ENCODE data around the gene CTIF. TPM values are rescaled to one million over a fixed set of nuclear protein-coding genes. Genes with fewer than 3 reads are reported as not detected.

CTIF gene
- polyA plus RNA-seq, 3 donors, result 0.38 to 8.7 (median 1.2) TPM

DNA sequence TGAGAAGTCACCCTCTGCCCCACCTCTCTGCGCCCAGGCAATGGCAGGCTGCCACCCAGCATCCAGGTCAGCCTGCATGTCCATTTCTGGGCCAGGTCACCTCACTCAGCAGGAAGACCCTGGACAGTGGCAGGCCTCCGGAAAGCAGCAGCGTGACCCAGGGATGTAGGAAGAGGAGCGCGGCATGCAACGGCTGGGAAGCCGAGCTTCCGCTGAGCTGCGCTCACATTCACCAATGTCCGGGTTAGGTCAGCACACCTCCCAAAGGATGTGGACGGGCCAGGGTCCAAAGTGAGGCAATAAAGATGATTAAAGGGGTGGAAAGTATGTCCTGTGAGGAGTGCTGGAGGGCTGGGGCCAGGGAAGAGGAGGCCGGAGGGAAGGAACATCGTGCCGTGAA is 174.5 kb downstream of the CTIF start:
- DNase-seq, result no peak
- H3K27me3 ChIP-seq (ENCODE audit: control insufficient read depth in 2 of 2, insufficient read depth in 2 of 2, low read length in 2 of 2), result no peaks in the 10 kb centered on the region
- peaks cover 35 to 36% of the 10 kb centered on the region in 2 donors for H3K4me1 ChIP-seq (ENCODE audit: control insufficient read depth in 1 of 2, insufficient read depth in 2 of 2, low read length in 2 of 2)
- H3K27ac ChIP-seq (ENCODE audit: low read depth in 1 of 2, low read length in 2 of 2), result no peak overlapping the region
- no peaks in the 10 kb centered on the region for H3K79me2 ChIP-seq (ENCODE audit: insufficient read depth, low read length)
- no peak overlapping the region for H3K4me3 ChIP-seq (replicated peaks in 1 of 3; ENCODE audit: low read depth in 2 of 3, low read length in 3 of 3)
- WGBS (ENCODE audit: insufficient coverage), result 97% methylated on average over 9 of the region's 14 CpGs
- Mint-ChIP-seq H3K9me3 (no peaks in the 10 kb centered on the region), H3K27me3 (ENCODE audit: low read depth in 3 of 3) (peaks cover 0 to 5% (median 3%) of the 10 kb centered on the region in 3 donors), H3K4me1 (peaks cover 44% of the 10 kb centered on the region), H3K36me3 (peaks cover 17 to 18% of the 10 kb centered on the region in 2 donors), H3K4me3 (no peak overlapping the region), H3K27ac (peak overlapping the region in 1 of 7 donors; percentile 30)
- H3K9ac ChIP-seq (ENCODE audit: insufficient read depth, low read length, poor library complexity, severe bottlenecking), result no peak overlapping the region
- intact Hi-C loops (cut with micrococcal nuclease), result no loop called here
- H4K20me1 ChIP-seq (ENCODE audit: insufficient read depth, low read length), result no peaks in the 10 kb centered on the region
- H3K4me2 ChIP-seq (replicated peaks; ENCODE audit: extremely low read depth, low read length, poor library complexity, severe bottlenecking), result no peak overlapping the region
- no peak overlapping the region for H2AFZ ChIP-seq (ENCODE audit: insufficient read depth, low read depth, low read length, poor library complexity, severe bottlenecking)
- no peaks in the 10 kb centered on the region for H3K9me3 ChIP-seq (replicated peaks in 1 of 2; ENCODE audit: control insufficient read depth in 1 of 2, insufficient read depth in 1 of 2, low read length in 2 of 2)
- peaks cover 0 to 2% of the 10 kb centered on the region in 2 donors for H3K36me3 ChIP-seq (replicated peaks in 1 of 2; ENCODE audit: control insufficient read depth in 1 of 2, insufficient read depth in 2 of 2, low read length in 2 of 2)
- TF ChIP-seq, protein P1, sequence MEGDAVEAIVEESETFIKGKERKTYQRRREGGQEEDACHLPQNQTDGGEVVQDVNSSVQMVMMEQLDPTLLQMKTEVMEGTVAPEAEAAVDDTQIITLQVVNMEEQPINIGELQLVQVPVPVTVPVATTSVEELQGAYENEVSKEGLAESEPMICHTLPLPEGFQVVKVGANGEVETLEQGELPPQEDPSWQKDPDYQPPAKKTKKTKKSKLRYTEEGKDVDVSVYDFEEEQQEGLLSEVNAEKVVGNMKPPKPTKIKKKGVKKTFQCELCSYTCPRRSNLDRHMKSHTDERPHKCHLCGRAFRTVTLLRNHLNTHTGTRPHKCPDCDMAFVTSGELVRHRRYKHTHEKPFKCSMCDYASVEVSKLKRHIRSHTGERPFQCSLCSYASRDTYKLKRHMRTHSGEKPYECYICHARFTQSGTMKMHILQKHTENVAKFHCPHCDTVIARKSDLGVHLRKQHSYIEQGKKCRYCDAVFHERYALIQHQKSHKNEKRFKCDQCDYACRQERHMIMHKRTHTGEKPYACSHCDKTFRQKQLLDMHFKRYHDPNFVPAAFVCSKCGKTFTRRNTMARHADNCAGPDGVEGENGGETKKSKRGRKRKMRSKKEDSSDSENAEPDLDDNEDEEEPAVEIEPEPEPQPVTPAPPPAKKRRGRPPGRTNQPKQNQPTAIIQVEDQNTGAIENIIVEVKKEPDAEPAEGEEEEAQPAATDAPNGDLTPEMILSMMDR (IDR thresholded peaks at IDR 0.05), result no peak

DNA sequence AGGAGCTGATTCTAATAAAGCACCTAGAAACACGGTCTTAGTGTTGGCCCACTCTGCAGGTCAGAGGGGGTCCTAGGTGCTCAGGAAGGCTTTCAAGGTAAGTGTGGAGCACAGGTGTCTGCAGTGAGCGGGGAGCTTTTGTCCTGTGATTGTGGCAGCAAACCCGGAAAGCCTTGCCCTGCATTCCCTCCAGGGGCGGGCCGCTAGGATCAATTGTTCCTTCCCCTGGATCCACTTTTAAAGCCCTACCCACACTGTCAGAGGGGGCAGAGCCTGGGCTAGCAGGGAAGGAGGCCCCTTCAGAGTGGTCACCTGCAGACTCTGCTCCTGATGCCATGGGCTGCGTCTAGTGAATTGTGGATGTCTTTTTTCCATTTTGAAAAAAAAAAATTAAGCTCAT is 176.0 kb downstream of the CTIF start:
- Histone ChIP-seq H3K27ac (ENCODE audit: low read depth in 1 of 2, low read length in 2 of 2) (peak overlapping the region; percentile 96 to 98), H3K27me3 (ENCODE audit: control insufficient read depth in 2 of 2, insufficient read depth in 2 of 2, low read length in 2 of 2) (no peaks in the 10 kb centered on the region), H3K36me3 (replicated peaks in 1 of 2; ENCODE audit: control insufficient read depth in 1 of 2, insufficient read depth in 2 of 2, low read length in 2 of 2) (peaks cover 0 to 12% of the 10 kb centered on the region in 2 donors), H2AFZ (ENCODE audit: insufficient read depth, low read depth, low read length, poor library complexity, severe bottlenecking) (no peak overlapping the region), H3K4me3 (replicated peaks in 1 of 3; ENCODE audit: low read depth in 2 of 3, low read length in 3 of 3) (peak overlapping the region in 1 of 3 experiments; percentile 45), H3K9ac (ENCODE audit: insufficient read depth, low read length, poor library complexity, severe bottlenecking) (peak overlapping the region; percentile 73), H4K20me1 (ENCODE audit: insufficient read depth, low read length) (no peaks in the 10 kb centered on the region), H3K4me2 (replicated peaks; ENCODE audit: extremely low read depth, low read length, poor library complexity, severe bottlenecking) (peak overlapping the region; percentile 56), H3K4me1 (ENCODE audit: control insufficient read depth in 1 of 2, insufficient read depth in 2 of 2, low read length in 2 of 2) (peaks cover 35 to 36% of the 10 kb centered on the region in 2 donors), H3K79me2 (ENCODE audit: insufficient read depth, low read length) (no peaks in the 10 kb centered on the region), H3K9me3 (replicated peaks in 1 of 2; ENCODE audit: control insufficient read depth in 1 of 2, insufficient read depth in 1 of 2, low read length in 2 of 2) (no peaks in the 10 kb centered on the region)
- TF ChIP-seq, protein P1 (IDR thresholded peaks at IDR 0.05), result no peak
- H3K9me3 Mint-ChIP-seq, result peaks cover 0 to 3% (median 0%) of the 10 kb centered on the region in 7 donors
- peaks cover 23 to 28% of the 10 kb centered on the region in 2 donors for H3K36me3 Mint-ChIP-seq
- DNase-seq, result no peak
- intact Hi-C loops (cut with micrococcal nuclease), result loop anchor here in 1 of 2 donors (1.0 to 5.0 kb wide), 2 partner anchors 39 to 777 kb away; partner anchors contain the start of gene RPL17
- H3K4me1 Mint-ChIP-seq, result peaks cover 44% of the 10 kb centered on the region
- WGBS (ENCODE audit: insufficient coverage), result 100% methylated on average over 4 of the region's 6 CpGs
- H3K27ac Mint-ChIP-seq, result peak overlapping the region; percentile 82 to 99 (median 99)
- H3K4me3 Mint-ChIP-seq, result peak overlapping the region in 1 of 2 donors; percentile 39
- H3K27me3 Mint-ChIP-seq (ENCODE audit: low read depth in 3 of 3), result peaks cover 0 to 5% (median 0%) of the 10 kb centered on the region in 3 donors
